ENCODE data around the gene RPTOR.

Gene RPTOR

GRCh38 chr17:80677214-80677756 lies 132.6 kb downstream of the RPTOR start:
- DNase-seq = no peak
- TF ChIP-seq GATA1 (IDR thresholded peaks at IDR 0.05; ENCODE audit: low read depth, low read length) (no peak), POLR2A (IDR thresholded peaks at IDR 0.05; ENCODE audit: low read length) (no peak)

DNA sequence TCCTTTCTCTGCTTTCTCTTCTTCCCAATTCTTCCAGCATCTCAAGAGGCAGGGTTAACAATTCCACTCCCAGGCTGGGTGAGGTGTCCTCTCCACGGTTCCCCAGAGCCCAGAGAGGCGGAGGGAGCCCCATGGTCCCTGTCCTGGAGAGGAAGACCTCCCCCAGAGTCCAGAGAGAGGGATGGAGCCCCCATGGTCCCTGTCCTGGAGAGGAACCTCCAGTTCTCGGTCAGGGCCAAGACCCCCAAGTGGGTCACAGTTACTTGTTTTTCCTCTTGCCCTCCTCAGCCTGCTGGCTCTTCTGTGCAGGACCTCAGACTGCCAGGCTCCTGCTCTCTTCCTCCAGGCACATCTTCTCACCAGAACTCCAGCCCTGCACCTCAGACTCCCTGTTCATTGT lies 135.2 kb downstream of the RPTOR start:
- TF ChIP-seq POLR2A (IDR thresholded peaks at IDR 0.05; ENCODE audit: low read length) (no peak), GATA1 (IDR thresholded peaks at IDR 0.05; ENCODE audit: low read depth, low read length) (no peak)

GRCh38 chr17:80681215-80681614 lies 136.6 kb downstream of the RPTOR start:
- DNase-seq = no peak
- no peak for TF ChIP-seq GATA1 (IDR thresholded peaks at IDR 0.05; ENCODE audit: low read depth, low read length)
- TF ChIP-seq POLR2A (IDR thresholded peaks at IDR 0.05; ENCODE audit: low read length) = no peak

More for the DNA sequence above, 135.2 kb downstream of the RPTOR start:
- DNase-seq = no peak

GRCh38 chr17:80682372-80682771 lies 137.7 kb downstream of the RPTOR start:
- no peak for TF ChIP-seq POLR2A (IDR thresholded peaks at IDR 0.05; ENCODE audit: low read length)
- TF ChIP-seq GATA1 (IDR thresholded peaks at IDR 0.05; ENCODE audit: low read depth, low read length) = no peak
- DNase-seq = no peak

DNA sequence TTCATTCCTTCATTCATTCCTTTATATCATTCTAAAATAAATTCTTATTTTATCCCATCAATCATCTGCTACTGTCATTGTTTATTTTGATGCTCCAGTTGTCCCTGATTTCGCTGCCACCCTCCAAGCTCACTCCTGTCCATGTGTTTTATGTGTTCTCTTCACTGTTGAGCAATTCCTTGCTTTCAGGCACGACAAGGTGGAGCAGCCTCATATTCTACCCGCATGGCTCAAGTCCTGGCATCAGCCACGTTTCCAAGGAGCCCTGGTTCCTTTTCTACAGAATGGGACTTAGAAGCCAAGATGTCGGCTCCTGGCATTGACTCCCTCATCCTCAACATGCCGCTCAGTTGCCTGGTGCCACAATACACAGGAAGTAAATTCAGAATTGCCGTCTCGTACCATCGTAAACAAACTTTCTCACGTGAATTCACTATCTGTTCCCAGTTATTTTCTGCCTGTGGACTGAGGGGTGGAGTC lies 139.0 kb downstream of the RPTOR start:
- no peak for DNase-seq
- TF ChIP-seq POLR2A (IDR thresholded peaks at IDR 0.05; ENCODE audit: low read length) (no peak), GATA1 (IDR thresholded peaks at IDR 0.05; ENCODE audit: low read depth, low read length) (no peak)

DNA sequence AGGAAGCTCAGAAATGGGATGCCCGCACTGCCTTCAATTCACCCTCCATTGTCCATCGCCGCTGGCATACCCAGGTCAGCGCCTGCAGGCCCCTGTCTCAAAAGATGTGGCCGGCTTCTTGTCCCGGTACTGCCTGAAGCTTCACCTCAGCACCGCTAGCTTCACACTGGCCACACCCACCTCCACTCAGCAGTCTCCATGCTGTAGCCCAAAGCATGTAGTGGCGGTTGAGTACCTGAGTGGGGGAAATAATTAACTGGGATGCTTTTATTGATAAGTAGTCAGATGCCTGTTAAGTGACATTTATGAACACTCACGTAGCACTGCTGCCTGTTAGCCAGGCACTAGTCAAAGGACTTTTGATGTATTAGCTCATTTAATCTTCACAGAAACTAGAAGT lies 143.2 kb downstream of the RPTOR start:
- no peak for TF ChIP-seq GATA1 (IDR thresholded peaks at IDR 0.05; ENCODE audit: low read depth, low read length)
- TF ChIP-seq POLR2A (IDR thresholded peaks at IDR 0.05; ENCODE audit: low read length) = no peak
- DNase-seq = no peak

- DNase-seq = peak; percentile 67 to 75
- no peak for TF ChIP-seq POLR2A (IDR thresholded peaks at IDR 0.05; ENCODE audit: low read length)
- no peak for TF ChIP-seq GATA1 (IDR thresholded peaks at IDR 0.05; ENCODE audit: low read depth, low read length)
These were observed 144.5 kb downstream of the RPTOR start for GRCh38 chr17:80689129-80689619.

GRCh38 chr17:80691784-80692183 lies 147.1 kb downstream of the RPTOR start:
- TF ChIP-seq POLR2A (IDR thresholded peaks at IDR 0.05; ENCODE audit: low read length) (no peak), GATA1 (IDR thresholded peaks at IDR 0.05; ENCODE audit: low read depth, low read length) (no peak)
- no peak for DNase-seq

DNA sequence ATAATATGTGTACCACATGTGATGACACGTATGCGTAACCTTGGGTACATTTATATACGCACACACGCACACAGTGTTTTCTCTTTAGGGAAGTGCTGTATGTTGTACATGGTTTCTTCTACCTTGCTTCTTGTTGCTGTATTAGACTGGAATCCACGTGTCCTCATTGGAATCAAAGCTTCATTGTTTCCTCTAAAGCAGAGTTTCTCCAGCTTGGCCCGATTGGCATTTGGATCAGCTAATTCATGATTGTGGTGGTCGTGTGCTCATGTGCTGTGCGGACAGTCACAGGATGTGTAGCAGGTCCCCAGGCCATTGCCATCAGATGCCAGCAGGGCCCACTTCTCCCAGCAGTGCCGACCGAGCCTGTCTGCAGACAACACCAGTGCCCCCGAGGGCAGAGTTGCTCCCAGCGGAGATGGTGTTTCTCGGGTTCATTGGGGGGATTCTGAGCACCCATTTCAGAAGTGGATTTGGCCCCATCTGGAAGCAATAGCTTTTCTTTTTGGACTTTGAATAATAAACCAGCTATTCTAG lies 148.4 kb downstream of the RPTOR start:
- no peak for TF ChIP-seq POLR2A (IDR thresholded peaks at IDR 0.05; ENCODE audit: low read length)
- no peak for DNase-seq

GRCh38 chr17:80693511-80693910 lies 148.9 kb downstream of the RPTOR start:
- TF ChIP-seq GATA1 (IDR thresholded peaks at IDR 0.05; ENCODE audit: low read depth, low read length) (no peak), POLR2A (IDR thresholded peaks at IDR 0.05; ENCODE audit: low read length) (no peak)
- no peak for DNase-seq

- DNase-seq = no peak
- TF ChIP-seq GATA1 (IDR thresholded peaks at IDR 0.05; ENCODE audit: low read depth, low read length) = no peak
- TF ChIP-seq POLR2A (IDR thresholded peaks at IDR 0.05; ENCODE audit: low read length) = no peak
These were observed 149.7 kb downstream of the RPTOR start for GRCh38 chr17:80694085-80694991.

- DNase-seq = no peak
- no peak for TF ChIP-seq GATA1 (IDR thresholded peaks at IDR 0.05; ENCODE audit: low read depth, low read length)
- no peak for TF ChIP-seq POLR2A (IDR thresholded peaks at IDR 0.05; ENCODE audit: low read length)
These were observed 150.6 kb downstream of the RPTOR start for GRCh38 chr17:80694992-80695912.

- no peak for TF ChIP-seq GATA1 (IDR thresholded peaks at IDR 0.05; ENCODE audit: low read depth, low read length)
- no peak for TF ChIP-seq POLR2A (IDR thresholded peaks at IDR 0.05; ENCODE audit: low read length)
- DNase-seq = no peak
These were observed 151.3 kb downstream of the RPTOR start for GRCh38 chr17:80695979-80696378.

All from erythroblast (primary cell).